GM20000 (cell line): Measurements from ENCODE around the gene PGS1.

Experiments
- DNase-seq: peaks from one replicate; pipeline ENCODE4 v3.0.0; 2012; ENCODE audit warnings: low spot score
- CTCF ChIP-seq: IDR thresholded peaks from 2 replicates; pipeline ENCODE4 v1.5.1; 2012; ENCODE audit warnings: mild to moderate bottlenecking, control low read depth; ENCODE audit errors: extremely low read depth, missing control alignments

Gene PGS1

GRCh38 chr17:78451753-78452152 lies 73.3 kb downstream of the PGS1 start:
- no peak for DNase-seq
- no peak for TF ChIP-seq CTCF

DNA sequence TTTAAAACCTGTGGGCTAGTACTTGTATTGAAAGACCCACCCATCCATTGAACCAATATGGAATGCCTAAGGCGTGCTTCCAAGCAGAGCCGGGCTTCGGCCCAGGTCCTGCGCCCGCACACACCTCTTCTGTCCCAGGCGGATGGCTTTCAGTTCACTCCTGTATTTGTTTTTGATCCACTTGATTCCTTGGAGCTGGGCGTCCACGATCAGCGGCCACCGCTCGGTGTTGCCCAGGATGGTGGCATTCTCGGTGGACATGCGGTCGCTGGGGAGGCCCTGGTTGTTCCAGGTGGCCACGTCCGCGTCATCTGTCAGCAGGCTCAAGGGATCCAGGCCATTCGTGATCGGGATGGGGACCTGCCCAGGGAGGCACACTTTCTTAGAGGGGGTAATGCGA lies 75.9 kb downstream of the PGS1 start:
- DNase-seq = no peak
- TF ChIP-seq CTCF = no peak

DNA sequence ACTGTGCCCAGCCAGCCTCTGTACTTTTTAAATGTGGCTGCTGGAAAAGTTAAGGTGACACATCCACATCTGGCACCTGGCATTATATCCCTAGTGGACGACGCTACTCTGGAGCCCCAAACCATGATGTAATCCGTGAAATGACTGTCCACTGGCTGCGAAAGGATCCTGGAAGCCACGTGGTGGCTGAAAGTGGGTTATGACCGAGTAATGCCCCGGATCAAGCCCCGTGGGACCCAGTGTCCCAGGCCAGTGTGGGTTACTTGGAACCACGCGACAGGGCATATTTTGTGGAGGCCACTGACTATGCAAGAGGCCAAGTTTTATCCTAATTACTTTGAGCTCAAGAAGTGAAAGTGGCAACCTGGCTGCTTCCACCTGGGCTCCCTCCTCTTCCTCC lies 79.6 kb downstream of the PGS1 start:
- no peak for DNase-seq
- TF ChIP-seq CTCF = no peak

DNA sequence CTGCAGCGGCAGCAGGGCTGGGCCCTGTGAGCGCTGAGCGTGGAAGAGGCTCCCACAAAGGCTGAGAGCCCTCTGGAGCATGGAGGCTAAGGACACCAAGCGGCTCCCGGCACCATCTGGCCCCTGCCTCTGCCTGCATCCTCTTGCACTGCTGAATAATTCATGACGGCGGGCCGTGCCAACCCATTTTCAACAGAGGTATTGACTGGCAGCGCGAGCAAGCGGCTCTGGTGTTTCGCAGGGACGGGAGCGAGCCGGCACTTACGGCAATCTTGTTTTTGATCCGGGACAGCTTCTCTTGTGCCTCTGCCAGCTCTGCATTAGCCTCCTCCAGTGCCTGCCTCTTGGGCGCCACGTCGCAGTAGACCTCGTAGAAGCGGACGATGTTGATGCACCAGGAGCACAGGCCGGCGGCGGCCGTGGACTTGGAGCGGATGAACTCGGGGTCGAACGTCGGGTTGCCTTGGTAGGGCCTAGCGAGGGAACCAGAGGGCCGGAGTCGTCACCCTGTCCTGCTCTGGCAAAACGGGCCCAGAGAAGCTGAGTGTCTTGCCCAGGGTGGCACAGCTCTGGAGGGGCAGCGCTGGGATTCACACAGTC lies 80.4 kb downstream of the PGS1 start:
- no peak for DNase-seq
- no peak for TF ChIP-seq CTCF

- no peak for DNase-seq
- no peak for TF ChIP-seq CTCF
Measured at GRCh38 chr17:78459696-78460095, 81.2 kb downstream of the PGS1 start.

GRCh38 chr17:78460176-78460675 lies 81.8 kb downstream of the PGS1 start:
- TF ChIP-seq CTCF = no peak
- DNase-seq = no peak

DNA sequence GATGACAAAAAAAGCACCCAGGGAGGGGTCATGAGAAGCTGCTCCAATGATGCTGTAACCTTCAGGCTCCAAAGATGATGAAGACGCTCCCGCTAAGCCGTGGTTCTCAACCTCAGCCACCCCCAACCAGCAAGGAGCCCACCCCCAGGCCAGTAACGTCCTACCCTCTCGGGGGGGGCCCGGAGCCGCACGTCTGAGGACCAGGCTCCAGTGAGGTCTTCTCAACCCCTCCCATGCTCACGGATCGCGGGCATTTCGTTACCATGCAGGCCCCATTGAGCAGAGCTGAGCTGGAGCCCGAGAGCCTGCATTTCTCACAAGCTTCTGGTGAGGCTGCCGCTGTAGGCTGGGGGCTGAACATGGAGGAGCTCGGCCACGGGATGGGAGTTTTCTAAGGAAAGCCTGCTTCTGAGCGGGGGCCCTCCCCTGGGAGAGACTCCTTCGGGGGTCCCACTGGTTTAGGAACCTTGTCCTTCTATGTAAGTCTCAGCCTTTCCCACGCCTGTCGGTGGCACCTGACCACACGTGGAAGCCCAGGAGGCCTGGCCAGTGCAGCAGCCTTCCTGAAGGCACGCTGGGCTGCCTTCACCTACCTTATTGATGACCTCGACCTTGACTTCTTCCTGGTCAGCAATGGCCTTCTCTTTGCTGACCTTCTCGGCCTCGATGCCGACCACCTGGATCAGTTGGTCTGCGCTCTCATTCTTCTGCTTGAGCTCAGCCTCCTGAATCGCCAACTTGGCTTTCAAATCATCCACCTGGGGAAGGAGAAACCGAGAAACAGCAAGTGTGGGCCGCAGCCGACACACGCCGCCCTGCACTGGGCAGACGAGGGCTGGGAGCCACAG lies 82.7 kb downstream of the PGS1 start:
- TF ChIP-seq CTCF = no peak
- no peak for DNase-seq
